Suprapubic skin (tissue), 4 donors: Measurements from ENCODE around the gene ABHD5.

Experiments used
- EP300 ChIP-seq: sonication (generic); formaldehyde crosslinking; IDR thresholded peaks from one replicate; pipeline ENCODE4 v1.6.1; 2017; ENCODE audit warnings: antibody characterized with exemption
- POLR2A ChIP-seq, 2 donors: fragments of 450-650 bp; IDR thresholded peaks; one replicate each; pipeline ENCODE4 v1.6.1; 2017; ENCODE audit warnings: antibody characterized with exemption in 2 of 2, mild to moderate bottlenecking in 2 of 2, moderate library complexity in 2 of 2
- POLR2AphosphoS5 ChIP-seq, 3 donors: sonication (generic); formaldehyde crosslinking; IDR thresholded peaks; one replicate each; pipeline ENCODE4 v1.6.1; 2017; ENCODE audit warnings: antibody characterized with exemption in 3 of 3
- TF ChIP-seq, protein P1 (sequence below), 2 donors: fragments of 200-600 bp in 1 of 2; fragments of 450-650 bp in 1 of 2; sonication (generic) in 1 of 2; IDR thresholded peaks; one replicate each; pipeline ENCODE4 v1.5.1; 2016 to 2019; ENCODE audit warnings: antibody characterized with exemption in 2 of 2, mild to moderate bottlenecking in 1 of 2, moderate library complexity in 1 of 2

DNA sequence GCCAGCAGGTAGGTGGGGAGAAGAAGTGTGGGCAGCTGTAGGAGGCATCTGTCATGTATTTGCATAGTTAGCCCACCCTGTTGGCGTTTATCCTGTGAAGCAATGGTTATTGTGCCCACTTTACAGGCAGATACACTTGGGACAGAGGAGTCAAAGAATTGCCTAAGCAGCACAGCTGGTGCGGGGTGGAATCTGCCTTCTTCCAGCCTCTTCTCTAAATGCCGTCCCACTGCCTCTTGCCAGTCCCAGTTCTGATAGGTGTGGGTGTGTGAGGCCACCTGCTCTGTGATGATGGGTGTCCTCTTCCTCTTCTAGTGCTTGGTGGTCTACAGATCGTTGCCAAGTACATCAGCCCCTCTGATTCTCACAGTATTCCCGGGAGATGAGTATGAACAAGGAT lies 80.9 kb downstream of the ABHD5 start:
- TF ChIP-seq, protein P1, sequence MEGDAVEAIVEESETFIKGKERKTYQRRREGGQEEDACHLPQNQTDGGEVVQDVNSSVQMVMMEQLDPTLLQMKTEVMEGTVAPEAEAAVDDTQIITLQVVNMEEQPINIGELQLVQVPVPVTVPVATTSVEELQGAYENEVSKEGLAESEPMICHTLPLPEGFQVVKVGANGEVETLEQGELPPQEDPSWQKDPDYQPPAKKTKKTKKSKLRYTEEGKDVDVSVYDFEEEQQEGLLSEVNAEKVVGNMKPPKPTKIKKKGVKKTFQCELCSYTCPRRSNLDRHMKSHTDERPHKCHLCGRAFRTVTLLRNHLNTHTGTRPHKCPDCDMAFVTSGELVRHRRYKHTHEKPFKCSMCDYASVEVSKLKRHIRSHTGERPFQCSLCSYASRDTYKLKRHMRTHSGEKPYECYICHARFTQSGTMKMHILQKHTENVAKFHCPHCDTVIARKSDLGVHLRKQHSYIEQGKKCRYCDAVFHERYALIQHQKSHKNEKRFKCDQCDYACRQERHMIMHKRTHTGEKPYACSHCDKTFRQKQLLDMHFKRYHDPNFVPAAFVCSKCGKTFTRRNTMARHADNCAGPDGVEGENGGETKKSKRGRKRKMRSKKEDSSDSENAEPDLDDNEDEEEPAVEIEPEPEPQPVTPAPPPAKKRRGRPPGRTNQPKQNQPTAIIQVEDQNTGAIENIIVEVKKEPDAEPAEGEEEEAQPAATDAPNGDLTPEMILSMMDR (IDR thresholded peaks at IDR 0.05), result no peak
- no peak for TF ChIP-seq POLR2A (IDR thresholded peaks at IDR 0.05)
- TF ChIP-seq EP300, result no peak
- TF ChIP-seq POLR2AphosphoS5 (IDR thresholded peaks at IDR 0.05), result no peak
